WI38 (cell line): ENCODE results near the gene KCND3.

Experiments used
- H3K4me3 ChIP-seq: 2 replicates; pipeline ENCODE4 v1.5.1; 2011; ENCODE audit warnings: low read depth, mild to moderate bottlenecking, control low read depth, low read length
- CTCF ChIP-seq: IDR thresholded peaks from 2 replicates; pipeline ENCODE4 v1.5.1; 2012; ENCODE audit warnings: low read depth, mild to moderate bottlenecking, control low read depth, low read length

Gene KCND3

GRCh38 chr1:111894497-111894896, 95.0 kb downstream of the KCND3 start:
- no peak overlapping the region for H3K4me3 ChIP-seq
- TF ChIP-seq CTCF = no peak

GRCh38 chr1:111891566-111891965, 97.9 kb downstream of the KCND3 start:
- no peak for TF ChIP-seq CTCF
- H3K4me3 ChIP-seq = no peak overlapping the region

GRCh38 chr1:111888740-111889376, 100.6 kb downstream of the KCND3 start:
- H3K4me3 ChIP-seq = no peak overlapping the region

GRCh38 chr1:111887875-111888274, 101.6 kb downstream of the KCND3 start:
- no peak overlapping the region for H3K4me3 ChIP-seq
- TF ChIP-seq CTCF = no peak

More at GRCh38 chr1:111888740-111889376, 100.6 kb downstream of the KCND3 start:
- TF ChIP-seq CTCF = no peak

GRCh38 chr1:111887385-111887784, 102.1 kb downstream of the KCND3 start:
- no peak for TF ChIP-seq CTCF
- H3K4me3 ChIP-seq = no peak overlapping the region

GRCh38 chr1:111886741-111887140, 102.7 kb downstream of the KCND3 start:
- H3K4me3 ChIP-seq = no peak overlapping the region
- TF ChIP-seq CTCF = no peak

- no peak for TF ChIP-seq CTCF
- no peak overlapping the region for H3K4me3 ChIP-seq
Observed at GRCh38 chr1:111884772-111885443, 104.6 kb downstream of the KCND3 start.
